HG02852 (cell line): ENCODE data around the gene MRPS21.

Experiments used
- ATAC-seq: cut with Tn5 transposase; IDR thresholded peaks from one replicate; pipeline ENCODE4 v1.9.1; 2021; ENCODE audit warnings: mild to moderate bottlenecking, moderate library complexity; ENCODE audit not compliant: unreplicated experiment

MRPS21 gene

DNA sequence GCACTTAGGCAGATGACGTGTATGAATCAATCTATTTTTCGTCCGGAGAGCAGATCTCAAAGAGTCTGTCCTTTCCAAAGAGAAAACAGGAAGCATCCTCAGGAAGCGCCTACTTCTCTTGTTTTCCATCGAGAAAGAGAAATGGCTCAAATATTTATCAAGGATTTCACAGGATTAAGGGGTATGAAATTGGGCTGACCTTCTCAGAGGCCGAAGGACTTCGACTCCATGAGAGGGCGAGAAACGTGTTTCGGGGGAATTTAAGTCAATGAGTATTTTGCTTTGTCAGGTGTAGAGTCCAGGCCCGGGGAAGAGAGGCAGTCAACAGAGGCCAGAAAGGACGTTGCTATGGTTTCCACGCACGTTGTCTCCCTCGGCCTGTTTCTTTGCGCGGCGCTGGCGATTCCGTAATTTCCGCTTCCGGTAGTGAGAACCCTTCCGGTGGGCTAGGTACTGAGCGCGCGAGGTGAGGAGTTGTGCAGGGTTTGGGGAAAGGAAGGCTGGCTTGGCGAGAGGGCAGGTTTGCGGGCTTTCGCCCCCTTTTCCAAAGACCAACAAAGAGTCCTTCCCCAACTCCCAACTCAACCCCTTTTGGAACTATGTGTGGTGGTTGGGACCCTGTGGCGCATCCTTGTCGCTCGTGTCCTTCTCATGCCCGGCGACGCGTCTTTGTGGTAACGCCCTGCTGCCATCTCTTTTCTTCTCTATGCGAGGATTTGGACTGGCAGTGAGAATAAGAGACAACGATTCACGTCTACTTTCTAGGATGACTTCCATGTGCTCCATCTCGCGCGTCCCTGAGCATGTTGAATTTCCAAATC lies at the start of gene MRPS21:
Gene MRPS21, plus strand, starts transcription at position 429 of the 821 bp plus-strand sequence. CDS start 506 bp downstream, outside the sequence.
- peak; percentile 97 for ATAC-seq

GRCh38 chr1:150249936-150250335 lies 43.7 kb upstream of the MRPS21 start:
- no peak for ATAC-seq

GRCh38 chr1:150256198-150256553 lies 37.5 kb upstream of the MRPS21 start:
- ATAC-seq = no peak

GRCh38 chr1:150256554-150257341 lies 36.9 kb upstream of the MRPS21 start:
- no peak for ATAC-seq

DNA sequence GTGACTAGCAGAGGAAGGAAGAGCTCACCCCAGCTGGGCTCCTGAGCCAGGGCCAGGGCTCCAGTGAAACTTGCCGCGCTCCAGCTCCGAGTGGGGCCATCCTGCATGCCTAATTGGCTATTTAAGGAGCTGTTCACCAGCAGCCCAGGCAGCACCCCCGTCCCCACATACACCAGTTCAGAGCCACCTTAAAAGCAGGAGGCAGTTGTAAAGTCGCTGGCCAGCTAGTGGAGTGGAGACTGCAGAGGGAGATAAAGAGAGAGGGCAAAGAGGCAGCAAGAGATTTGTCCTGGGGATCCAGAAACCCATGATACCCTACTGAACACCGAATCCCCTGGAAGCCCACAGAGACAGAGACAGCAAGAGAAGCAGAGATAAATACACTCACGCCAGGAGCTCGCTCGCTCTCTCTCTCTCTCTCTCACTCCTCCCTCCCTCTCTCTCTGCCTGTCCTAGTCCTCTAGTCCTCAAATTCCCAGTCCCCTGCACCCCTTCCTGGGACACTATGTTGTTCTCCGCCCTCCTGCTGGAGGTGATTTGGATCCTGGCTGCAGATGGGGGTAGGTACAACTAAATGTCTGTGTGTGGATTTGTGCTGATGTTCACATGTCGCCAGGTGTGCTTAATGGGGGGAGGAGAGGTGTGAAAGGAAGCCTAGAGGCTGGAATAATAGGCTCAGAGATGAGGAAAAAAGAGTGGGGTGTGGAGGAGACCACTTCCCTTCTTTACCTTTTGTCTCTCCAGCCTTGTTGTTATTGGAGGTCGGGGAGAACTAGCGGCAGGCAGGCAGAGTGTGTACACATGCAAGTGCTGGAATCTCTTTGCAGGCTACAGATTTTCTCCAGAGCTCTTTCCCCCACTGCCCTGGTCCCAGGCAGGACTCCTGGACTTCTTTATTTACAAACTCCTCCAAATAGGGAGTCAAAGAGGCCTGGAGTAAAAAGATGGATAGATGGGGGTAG lies 35.8 kb upstream of the MRPS21 start, which contains the start of gene CA14:
Gene CA14, plus strand, starts transcription at position 151 of the 962 bp plus-strand sequence. Its CDS starts 355 bp downstream, at position 506.
- no peak for ATAC-seq

GRCh38 chr1:150259217-150259616 lies 34.4 kb upstream of the MRPS21 start:
- no peak for ATAC-seq

- ATAC-seq = no peak
Observed at GRCh38 chr1:150259758-150260669, 33.6 kb upstream of the MRPS21 start.

- ATAC-seq = no peak
Observed at GRCh38 chr1:150261367-150261766, 32.3 kb upstream of the MRPS21 start.

- no peak for ATAC-seq
Observed at GRCh38 chr1:150262388-150263320, 31.0 kb upstream of the MRPS21 start.

DNA sequence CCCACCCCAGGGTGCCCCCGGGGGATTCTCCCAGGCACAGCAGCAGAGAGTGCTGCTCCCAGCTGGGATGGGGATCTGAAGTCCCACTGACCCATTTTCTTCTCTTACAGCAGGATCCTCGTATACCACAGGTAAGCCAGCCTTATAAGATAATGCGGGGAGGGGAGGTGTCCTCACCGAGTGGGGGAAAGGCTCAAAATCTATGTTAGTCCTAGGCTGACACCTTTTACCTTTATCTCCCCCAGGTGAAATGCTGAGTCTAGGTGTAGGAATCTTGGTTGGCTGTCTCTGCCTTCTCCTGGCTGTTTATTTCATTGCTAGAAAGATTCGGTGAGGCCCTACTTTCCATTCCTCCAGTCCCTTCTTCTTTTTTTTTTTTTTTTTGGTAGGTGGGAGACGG lies 30.1 kb upstream of the MRPS21 start:
- ATAC-seq = no peak

GRCh38 chr1:150267896-150268295 lies 25.8 kb upstream of the MRPS21 start:
- ATAC-seq = no peak

DNA sequence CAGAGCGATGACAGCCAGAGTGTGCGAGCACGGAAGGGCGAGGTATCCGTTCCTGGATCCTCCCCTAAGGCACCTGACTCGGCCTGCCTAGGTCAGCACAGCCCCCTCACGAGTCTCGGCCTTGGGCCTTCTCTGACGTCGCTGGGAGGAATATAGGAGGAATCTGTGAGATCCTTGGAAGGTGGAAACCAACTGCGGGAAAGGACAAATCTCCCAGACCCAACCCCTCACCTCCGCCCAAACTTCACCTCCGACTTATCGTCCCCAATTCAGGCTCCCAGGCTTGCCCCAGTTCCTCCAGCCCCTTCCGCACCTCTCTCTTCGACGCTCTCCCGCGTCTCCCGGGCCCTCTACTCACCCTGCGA lies 25.3 kb upstream of the MRPS21 start:
- peak; percentile 20 for ATAC-seq

- ATAC-seq = peak; percentile 91
Observed at GRCh38 chr1:150268705-150269403, 24.8 kb upstream of the MRPS21 start, which contains the start of gene APH1A. TSS of gene APH1A (minus strand) at chr1:150269016. CDS start at chr1:150268810, 206 bp downstream.

DNA sequence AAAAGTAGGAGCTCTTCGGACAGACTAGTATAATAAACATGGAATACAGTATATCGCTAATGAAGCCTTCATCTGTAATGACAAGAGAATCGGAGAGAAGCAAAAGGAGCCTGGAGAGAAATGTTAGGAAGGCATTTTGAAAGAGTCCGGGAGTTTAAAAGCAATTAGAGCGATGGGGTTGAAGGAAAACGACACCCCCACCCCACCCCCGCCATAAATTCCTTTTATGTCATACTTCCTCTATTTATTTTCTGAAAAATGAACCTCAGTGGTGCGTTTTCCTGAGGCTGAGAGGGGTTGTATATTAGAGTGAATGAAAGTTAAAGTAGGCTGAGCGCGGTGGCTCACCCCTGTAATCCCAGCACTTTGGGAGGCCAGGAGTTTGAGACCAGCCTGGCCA lies 24.2 kb upstream of the MRPS21 start:
- no peak for ATAC-seq

DNA sequence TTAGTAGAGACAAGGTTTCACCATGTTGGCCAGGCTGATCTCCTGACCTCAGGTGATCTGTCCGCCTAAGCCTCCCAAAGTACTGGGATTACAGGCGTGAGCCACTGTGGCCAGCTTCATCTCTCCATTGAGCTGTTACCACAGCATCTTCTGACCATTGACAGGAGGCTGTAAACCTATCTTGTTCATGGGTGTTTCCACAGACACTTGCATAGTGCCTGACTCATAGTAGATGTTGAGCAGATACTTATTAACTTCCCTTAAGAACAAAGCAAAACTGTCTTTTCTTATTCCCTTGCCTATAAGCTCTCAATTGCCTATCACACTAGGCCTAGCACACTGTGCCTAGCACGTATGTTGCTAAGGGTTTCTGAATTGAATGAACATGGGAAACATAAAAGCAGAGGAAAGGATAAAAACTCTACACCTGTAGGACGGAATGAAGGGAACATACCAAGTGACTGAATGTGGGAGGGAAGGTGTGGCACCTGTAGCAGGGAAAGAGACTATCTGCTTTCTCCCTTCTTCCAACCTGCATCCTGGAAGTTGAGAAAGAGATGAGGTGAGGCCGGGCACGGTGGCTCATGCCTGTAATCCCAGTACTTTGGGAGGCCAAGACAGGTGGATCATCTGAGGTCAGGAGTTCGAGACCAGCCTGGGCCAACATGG lies 22.2 kb upstream of the MRPS21 start:
- ATAC-seq = no peak

DNA sequence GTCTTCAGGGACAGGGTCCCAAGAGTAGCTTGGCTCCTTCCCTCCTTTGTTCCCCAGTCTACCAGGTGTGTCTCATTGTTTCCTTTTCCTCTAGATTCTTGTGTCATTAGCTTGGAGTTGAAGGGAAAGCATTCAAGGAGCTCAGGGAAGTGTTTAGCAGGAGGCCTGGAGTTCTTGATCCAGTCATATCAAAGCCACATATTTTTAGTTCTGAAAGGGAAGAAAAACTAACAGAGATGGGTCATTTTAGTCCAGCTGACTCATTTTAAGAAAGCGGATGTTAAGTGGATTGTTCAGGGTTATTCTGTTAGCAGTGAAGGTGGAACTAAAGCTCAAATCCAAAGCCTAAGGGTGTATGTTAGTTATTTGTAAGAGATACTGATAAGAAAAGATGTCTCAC lies 20.4 kb upstream of the MRPS21 start:
- ATAC-seq = no peak

GRCh38 chr1:150280138-150280707 lies 13.4 kb upstream of the MRPS21 start:
- no peak for ATAC-seq
